H9 (cell line): ENCODE data around the gene ABCF1. TPM values are rescaled to one million over a fixed set of nuclear protein-coding genes. Genes with fewer than 3 reads are reported as not detected.
"Not testable (repeated sequence)": the region's sequence is repeated elsewhere in the genome, so short reads cannot be mapped to it uniquely, and the experiment has no call there.

Experiments used
- DNase-seq: peaks from one replicate; pipeline ENCODE4 v3.0.0-alpha.2; 2017
- H2AFZ ChIP-seq: one replicate; pipeline ENCODE4 v1.6.1; 2013; ENCODE audit warnings: mild to moderate bottlenecking, low read length, control low read depth, moderate library complexity
- H2AK5ac ChIP-seq: 2 replicates; pipeline ENCODE4 v1.6.1; 2013; ENCODE audit warnings: low read length, control low read depth, mixed read lengths; ENCODE audit not compliant: insufficient read length
- H2BK120ac ChIP-seq: one replicate; pipeline ENCODE4 v1.6.1; 2013; ENCODE audit warnings: low read depth, mild to moderate bottlenecking, low read length, control low read depth, inconsistent platforms; ENCODE audit not compliant: poor library complexity, severe bottlenecking
- H2BK12ac ChIP-seq: 2 replicates; pipeline ENCODE4 v1.6.1; 2013; ENCODE audit warnings: low read length, control low read depth, mixed read lengths, low read depth; ENCODE audit not compliant: insufficient read length
- H2BK15ac ChIP-seq: 2 replicates; pipeline ENCODE4 v1.6.1; 2013; ENCODE audit warnings: low read depth, low read length, control low read depth
- H2BK20ac ChIP-seq: one replicate; pipeline ENCODE4 v1.6.1; 2013; ENCODE audit warnings: low read depth, mild to moderate bottlenecking, low read length, control low read depth, inconsistent platforms; ENCODE audit not compliant: poor library complexity, severe bottlenecking
- H2BK5ac ChIP-seq: 2 replicates; pipeline ENCODE4 v1.6.1; 2013; ENCODE audit warnings: low read length, control low read depth, mixed read lengths; ENCODE audit not compliant: insufficient read length
- H3K14ac ChIP-seq: 2 replicates; pipeline ENCODE4 v1.6.1; 2013; ENCODE audit warnings: low read length, control low read depth; ENCODE audit not compliant: insufficient read depth
- H3K18ac ChIP-seq: 2 replicates; pipeline ENCODE4 v1.6.1; 2013; ENCODE audit warnings: low read depth, mild to moderate bottlenecking, mixed read lengths, low read length, control low read depth; ENCODE audit not compliant: insufficient read length
- H3K23ac ChIP-seq: 2 replicates; pipeline ENCODE4 v1.6.1; 2013; ENCODE audit warnings: low read length, control low read depth, mixed read lengths, low read depth; ENCODE audit not compliant: insufficient read length
- H3K23me2 ChIP-seq: 2 replicates; pipeline ENCODE4 v1.6.1; 2013; ENCODE audit warnings: low read depth, mild to moderate bottlenecking, mixed read lengths, low read length, control low read depth; ENCODE audit not compliant: insufficient read length, poor library complexity, severe bottlenecking
- H3K27ac ChIP-seq: 2 replicates; pipeline ENCODE4 v1.5.1; 2013; ENCODE audit warnings: low read length, control low read depth, mixed read lengths, low read depth; ENCODE audit not compliant: insufficient read length
- H3K27me3 ChIP-seq: 2 replicates; pipeline ENCODE4 v1.6.1; 2013; ENCODE audit warnings: low read length, control low read depth, inconsistent platforms; ENCODE audit not compliant: insufficient read depth
- H3K4ac ChIP-seq: 2 replicates; pipeline ENCODE4 v1.6.1; 2013; ENCODE audit warnings: low read depth, mild to moderate bottlenecking, control low read depth, inconsistent platforms, low read length, moderate library complexity
- H3K4me1 ChIP-seq: 2 replicates; pipeline ENCODE4 v1.6.1; 2013; ENCODE audit warnings: low read length, control low read depth, inconsistent platforms; ENCODE audit not compliant: insufficient read depth
- H3K4me2 ChIP-seq: 2 replicates; pipeline ENCODE4 v1.6.1; 2013; ENCODE audit warnings: low read length, control low read depth, mixed read lengths; ENCODE audit not compliant: insufficient read length, insufficient read depth
- H3K56ac ChIP-seq: 2 replicates; pipeline ENCODE4 v1.6.1; 2013; ENCODE audit warnings: low read depth, mild to moderate bottlenecking, mixed read lengths, low read length, control low read depth; ENCODE audit not compliant: insufficient read length
- H3K79me1 ChIP-seq: 2 replicates; pipeline ENCODE4 v1.6.1; 2013; ENCODE audit warnings: low read depth, mild to moderate bottlenecking, moderate library complexity, low read length, control low read depth, inconsistent platforms; ENCODE audit not compliant: insufficient read depth, poor library complexity, severe bottlenecking
- H3K79me2 ChIP-seq: 2 replicates; pipeline ENCODE4 v1.6.1; 2013; ENCODE audit warnings: low read length, control low read depth, inconsistent platforms; ENCODE audit not compliant: insufficient read depth
- H3K9ac ChIP-seq: 2 replicates; pipeline ENCODE4 v1.6.1; 2013; ENCODE audit warnings: low read length, control low read depth, mixed read lengths; ENCODE audit not compliant: insufficient read length; ENCODE audit errors: extremely low read depth
- H3K9me3 ChIP-seq: one replicate; pipeline ENCODE4 v1.6.1; 2013; ENCODE audit warnings: low read depth, low read length, inconsistent platforms; ENCODE audit not compliant: control insufficient read depth
- H3T11ph ChIP-seq: one replicate; pipeline ENCODE4 v1.6.1; 2013; ENCODE audit warnings: mild to moderate bottlenecking, low read length, control low read depth, inconsistent platforms
- H4K20me1 ChIP-seq: one replicate; pipeline ENCODE4 v1.6.1; 2013; ENCODE audit not compliant: control insufficient read depth, insufficient read length, insufficient read depth
- H4K5ac ChIP-seq: 2 replicates; pipeline ENCODE4 v1.6.1; 2013; ENCODE audit warnings: low read depth, mild to moderate bottlenecking, mixed read lengths, low read length, control low read depth; ENCODE audit not compliant: insufficient read length
- H4K8ac ChIP-seq: replicated peaks from 2 replicates; pipeline ENCODE4 v1.6.1; 2013; ENCODE audit warnings: low read length, control low read depth, mixed read lengths, low read depth; ENCODE audit not compliant: insufficient read length
- H4K91ac ChIP-seq: 2 replicates; pipeline ENCODE4 v1.6.1; 2013; ENCODE audit warnings: low read depth, mild to moderate bottlenecking, moderate library complexity, mixed read lengths, low read length, control low read depth; ENCODE audit not compliant: insufficient read length
- H3K27ac Mint-ChIP-seq, 3 experiments: 2 replicates in 2 of 3; 3 replicates in 1 of 3; pipeline ENCODE4 v1.8.0; 2020 to 2021; ENCODE audit warnings: mixed read lengths in 3 of 3, mild to moderate bottlenecking in 1 of 3, moderate library complexity in 1 of 3
- H3K27me3 Mint-ChIP-seq: 2 replicates; pipeline ENCODE4 v1.8.0; 2021; ENCODE audit warnings: low read depth, mild to moderate bottlenecking, moderate library complexity, mixed read lengths
- H3K36me3 Mint-ChIP-seq, 3 experiments: 2 replicates in 2 of 3; 3 replicates in 1 of 3; pipeline ENCODE4 v1.8.0; 2020 to 2021; ENCODE audit warnings: low read depth in 3 of 3, mixed read lengths in 3 of 3; ENCODE audit not compliant: insufficient read depth in 1 of 3
- H3K4me1 Mint-ChIP-seq, 2 experiments: 2 replicates each; pipeline ENCODE4 v1.8.0; 2020; ENCODE audit warnings: mixed read lengths in 2 of 2
- H3K4me3 Mint-ChIP-seq, 2 experiments: 2 replicates in 1 of 2; 3 replicates in 1 of 2; pipeline ENCODE4 v1.8.0; 2020 to 2021; ENCODE audit warnings: mild to moderate bottlenecking in 2 of 2, mixed read lengths in 2 of 2, moderate library complexity in 1 of 2
- H3K9me3 Mint-ChIP-seq, 2 experiments: 2 replicates in 1 of 2; 3 replicates in 1 of 2; pipeline ENCODE4 v1.8.0; 2020; ENCODE audit warnings: mild to moderate bottlenecking in 2 of 2, mixed read lengths in 2 of 2, moderate library complexity in 1 of 2
- WGBS: extraction: QIAGEN DNeasy Blood & Tissue Kit; methylation state at CpG from one replicate; pipeline ENCODE4 v1.1.7; 2013; ENCODE audit warnings: missing lambda C conversion rate, low lambda C conversion rate, mixed read lengths; ENCODE audit not compliant: insufficient read length; ENCODE audit errors: extremely low coverage; 5-methylcytosine and 5-hydroxymethylcytosine counted together
- long read RNA-seq: library from polyadenylated mRNA; unstranded; transcript quantifications from one replicate; pipeline ENCODE4 v2.0.0, GENCODE V29; 2020
- total RNA-seq: library from RNA; stranded (reverse); gene quantifications from 2 replicates; pipeline ENCODE4 v1.2.1, GENCODE V29; 2021
- TF ChIP-seq, protein P1 (sequence below): fragments of 200-600 bp; sonication (generic); conservative IDR thresholded peaks from 3 replicates; pipeline ENCODE4 v1.8.0; 2021; ENCODE audit warnings: antibody characterized with exemption, mild to moderate bottlenecking

Gene ABCF1
- total RNA-seq = 118 TPM in 2 replicates
- long read RNA-seq, transcript ABCF1-201 (25 exons, 3,481 nt) = major isoform, 43 of 224 reads
- long read RNA-seq, partial matches to known transcripts = 92 of 224 reads
- long read RNA-seq, other reads (novel, unspliced or antisense) = 87 of 224 reads

DNA sequence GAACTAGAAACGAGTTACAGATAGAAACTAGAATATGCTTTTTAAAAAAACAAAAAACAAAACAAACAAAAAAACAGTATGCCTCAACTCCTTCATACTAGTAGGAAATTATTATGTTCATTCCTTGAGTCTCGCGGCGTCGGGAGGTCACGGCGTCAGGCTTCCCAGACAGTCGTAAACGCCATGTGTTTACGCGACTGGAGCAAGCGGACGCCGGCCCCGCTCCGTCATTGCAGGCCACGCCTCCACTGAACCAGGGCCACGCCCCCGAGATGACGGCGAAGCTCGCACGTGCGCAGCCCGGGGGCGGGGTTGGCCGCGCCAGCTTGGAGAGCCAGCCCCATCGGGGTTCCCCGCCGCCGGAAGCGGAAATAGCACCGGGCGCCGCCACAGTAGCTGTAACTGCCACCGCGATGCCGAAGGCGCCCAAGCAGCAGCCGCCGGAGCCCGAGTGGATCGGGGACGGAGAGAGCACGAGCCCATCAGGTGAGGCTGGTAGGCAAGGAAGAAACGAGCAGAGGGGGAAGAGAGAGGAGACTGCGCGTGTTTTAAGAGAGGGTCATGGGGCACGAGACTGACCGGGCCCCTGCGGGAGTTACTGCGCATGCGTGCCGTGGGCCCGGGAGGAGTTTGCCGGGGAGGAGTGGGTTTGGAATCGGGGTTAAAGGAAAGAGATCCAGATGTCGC, at the start of gene ABCF1:
Gene ABCF1, plus strand, starts transcription at position 368 of the 687 bp plus-strand sequence. Its CDS starts 46 bp downstream, at position 414.
- Histone ChIP-seq H3K4me1 (no peaks in the 10 kb centered on the region), H4K5ac (peak within 1 kb of the TSS; percentile 15), H3K4ac (no peak within 1 kb of the TSS), H3K79me2 (peaks cover 28% of the 10 kb centered on the region; the same call in 1 of the 2 replicates), H3T11ph (no peak within 1 kb of the TSS), H2BK120ac (no peak within 1 kb of the TSS), H3K4me2 (peak within 1 kb of the TSS; percentile 89), H3K14ac (peak within 1 kb of the TSS; percentile 100), H3K9ac (peak within 1 kb of the TSS; percentile 98), H2BK15ac (no peak within 1 kb of the TSS), H2AFZ (peak within 1 kb of the TSS; percentile 14), H4K91ac (no peak within 1 kb of the TSS), H3K23ac (no peak within 1 kb of the TSS), H3K27me3 (no peaks in the 10 kb centered on the region), H3K27ac (peak within 1 kb of the TSS; percentile 35), H3K9me3 (no peaks in the 10 kb centered on the region), H3K79me1 (peaks cover 17% of the 10 kb centered on the region), H2BK20ac (no peak within 1 kb of the TSS), H2AK5ac (no peak within 1 kb of the TSS), H3K18ac (peak within 1 kb of the TSS; percentile 99), H3K23me2 (peaks cover 6% of the 10 kb centered on the region), H4K8ac (no peak within 1 kb of the TSS), H4K20me1 (no peaks in the 10 kb centered on the region), H2BK5ac (no peak within 1 kb of the TSS), H3K56ac (no peak within 1 kb of the TSS), H2BK12ac (no peak within 1 kb of the TSS)
- TF ChIP-seq, protein P1, sequence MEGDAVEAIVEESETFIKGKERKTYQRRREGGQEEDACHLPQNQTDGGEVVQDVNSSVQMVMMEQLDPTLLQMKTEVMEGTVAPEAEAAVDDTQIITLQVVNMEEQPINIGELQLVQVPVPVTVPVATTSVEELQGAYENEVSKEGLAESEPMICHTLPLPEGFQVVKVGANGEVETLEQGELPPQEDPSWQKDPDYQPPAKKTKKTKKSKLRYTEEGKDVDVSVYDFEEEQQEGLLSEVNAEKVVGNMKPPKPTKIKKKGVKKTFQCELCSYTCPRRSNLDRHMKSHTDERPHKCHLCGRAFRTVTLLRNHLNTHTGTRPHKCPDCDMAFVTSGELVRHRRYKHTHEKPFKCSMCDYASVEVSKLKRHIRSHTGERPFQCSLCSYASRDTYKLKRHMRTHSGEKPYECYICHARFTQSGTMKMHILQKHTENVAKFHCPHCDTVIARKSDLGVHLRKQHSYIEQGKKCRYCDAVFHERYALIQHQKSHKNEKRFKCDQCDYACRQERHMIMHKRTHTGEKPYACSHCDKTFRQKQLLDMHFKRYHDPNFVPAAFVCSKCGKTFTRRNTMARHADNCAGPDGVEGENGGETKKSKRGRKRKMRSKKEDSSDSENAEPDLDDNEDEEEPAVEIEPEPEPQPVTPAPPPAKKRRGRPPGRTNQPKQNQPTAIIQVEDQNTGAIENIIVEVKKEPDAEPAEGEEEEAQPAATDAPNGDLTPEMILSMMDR = no peak
- Mint-ChIP-seq H3K4me1 (peaks cover 26 to 28% of the 10 kb centered on the region in 2 experiments), H3K4me3 (peak within 1 kb of the TSS; percentile 99), H3K27ac (peak within 1 kb of the TSS; percentile 98 to 99 (median 98)), H3K9me3 (no peaks in the 10 kb centered on the region; a peak in 1 of 5 replicates), H3K36me3 (peaks cover 0 to 7% (median 5%) of the 10 kb centered on the region in 3 experiments; a peak in 3 of 7 replicates), H3K27me3 (peaks cover 10% of the 10 kb centered on the region)
- peak; percentile 98 for DNase-seq
- WGBS = no CpG with 5 or more reads among the region's 59 CpGs

DNA sequence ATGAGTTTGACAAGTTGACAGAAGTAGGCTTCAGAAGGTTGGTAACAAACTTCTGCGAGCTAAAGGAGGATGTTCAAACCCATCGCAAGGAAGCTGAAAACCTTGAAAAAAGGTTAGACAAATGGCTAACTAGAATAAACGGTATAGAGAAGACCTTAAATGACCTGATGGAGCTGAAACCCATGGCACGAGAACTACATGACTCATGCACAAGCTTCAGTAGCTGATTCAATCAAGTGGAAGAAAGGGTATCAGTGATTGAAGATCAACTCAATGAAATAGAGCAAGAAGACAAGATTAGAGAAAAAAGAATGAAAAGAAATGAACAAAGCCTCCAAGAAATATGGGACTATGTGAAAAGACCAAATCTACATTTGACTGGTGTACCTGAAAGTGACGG, 49.3 kb upstream of the ABCF1 start:
- not testable (repeated sequence) for H3K9me3 ChIP-seq, H4K20me1 ChIP-seq, H3K23ac ChIP-seq, H3K4me2 ChIP-seq, H3K23me2 ChIP-seq, H3K36me3 Mint-ChIP-seq, H3K79me2 ChIP-seq, H3K27ac ChIP-seq, H3K27me3 ChIP-seq, H3T11ph ChIP-seq, H3K4me3 Mint-ChIP-seq, H2BK5ac ChIP-seq, H3K4me1 Mint-ChIP-seq, H2BK20ac ChIP-seq, H3K18ac ChIP-seq, H2BK15ac ChIP-seq, H4K8ac ChIP-seq, H2BK12ac ChIP-seq, H3K4ac ChIP-seq, H3K56ac ChIP-seq, H3K79me1 ChIP-seq, DNase-seq, H3K14ac ChIP-seq, H3K9ac ChIP-seq, H4K5ac ChIP-seq, H3K27ac Mint-ChIP-seq, H2BK120ac ChIP-seq, H2AFZ ChIP-seq, H2AK5ac ChIP-seq, H4K91ac ChIP-seq, H3K4me1 ChIP-seq
- no CpG with 5 or more reads among the region's 5 CpGs for WGBS
- peaks cover 12 to 13% of the 10 kb centered on the region in 2 experiments; a peak in 4 of 5 replicates for H3K9me3 Mint-ChIP-seq
- peaks cover 45% of the 10 kb centered on the region for H3K27me3 Mint-ChIP-seq
